Astrocyte of the spinal cord (primary cell): ENCODE data around the gene VWA3B.
A peak's percentile ranks its signal among the peaks of the same experiment; 100 is the strongest.
"Not testable (repeated sequence)": the region's sequence is repeated elsewhere in the genome, so short reads cannot be mapped to it uniquely, and the experiment has no call there.

ENCODE experiments used
- DNase-seq: peaks from one replicate; pipeline ENCODE4 v3.0.0; 2011; ENCODE audit warnings: low read depth, low spot score
- H3K4me3 ChIP-seq: 2 replicates; pipeline ENCODE4 v1.5.1; 2011; ENCODE audit warnings: low read depth, mild to moderate bottlenecking, low read length, moderate library complexity
- CTCF ChIP-seq: IDR thresholded peaks from 2 replicates; pipeline ENCODE4 v1.5.1; 2012; ENCODE audit warnings: low read depth, mild to moderate bottlenecking, low read length, inconsistent platforms
- in situ Hi-C: cut with HindIII; loops from 2 replicates; pipeline ENCODE4 v1.10.0; 2017; ENCODE audit warnings: low sequenced_read_pairs

The VWA3B gene

GRCh38 chr2:98142106-98142791 is 55.3 kb downstream of the VWA3B start:
- no peak overlapping the region for H3K4me3 ChIP-seq
- DNase-seq = no peak
- in situ Hi-C loops = no loop called here
- TF ChIP-seq CTCF = no peak

- no peak for DNase-seq
- no peak for TF ChIP-seq CTCF
- H3K4me3 ChIP-seq = no peak overlapping the region
- in situ Hi-C loops = no loop called here
These were observed 58.1 kb downstream of the VWA3B start for GRCh38 chr2:98145070-98145469.

- in situ Hi-C loops, DNase-seq, H3K4me3 ChIP-seq: not testable (repeated sequence)
These were observed 60.9 kb downstream of the VWA3B start for GRCh38 chr2:98147900-98148299.

- in situ Hi-C loops = no loop called here
- TF ChIP-seq CTCF = no peak
- DNase-seq = no peak
- H3K4me3 ChIP-seq = peak overlapping the region; percentile 23
These were observed 61.8 kb downstream of the VWA3B start for GRCh38 chr2:98148595-98149332.

GRCh38 chr2:98149333-98149697 is 62.3 kb downstream of the VWA3B start:
- in situ Hi-C loops = no loop called here
- TF ChIP-seq CTCF = no peak
- peak; percentile 76 for DNase-seq
- H3K4me3 ChIP-seq = peak overlapping the region; percentile 23

- no peak for TF ChIP-seq CTCF
These were observed 66.5 kb downstream of the VWA3B start for GRCh38 chr2:98153481-98153880.

GRCh38 chr2:98155291-98155690 is 68.3 kb downstream of the VWA3B start:
- in situ Hi-C loops = no loop called here
- no peak overlapping the region for H3K4me3 ChIP-seq
- no peak for TF ChIP-seq CTCF
- DNase-seq = no peak

More at GRCh38 chr2:98153481-98153880, 66.5 kb downstream of the VWA3B start:
- in situ Hi-C loops = no loop called here
- DNase-seq = no peak
- H3K4me3 ChIP-seq = no peak overlapping the region
